ENCODE results near the gene DHRS3. TPM values are rescaled to one million over a fixed set of nuclear protein-coding genes. Genes with fewer than 3 reads are reported as not detected.

The DHRS3 gene
- total and polyA plus RNA-seq, 2 of the 13 experiments (the other 11 are each of a cell fraction or from before 2014, with no cell fraction given), result 48.5 to 90.5 TPM

GRCh38 chr1:12527564-12527963 is 90.4 kb downstream of the DHRS3 start:
- in situ Hi-C loops (cut with HindIII; ENCODE audit: extremely low pct_ligation_motif_present, low pct_unique_long_range_greater_than_20kb) (loop anchor here (5.0 to 10.0 kb wide), 3 partner anchors 50 to 123 kb away; partner anchors contain the start of gene DHRS3), intact Hi-C loops (cut with micrococcal nuclease; ENCODE audit: unreplicated experiment) (loop anchor here (5.0 to 10.0 kb wide), 2 partner anchors 95 to 213 kb away; no protein-coding TSS in a partner anchor)
- peak overlapping the region; percentile 76 for H3K27ac ChIP-seq (ENCODE audit: extremely low read length, insufficient read depth, low read length)
- ATAC-seq (peak; percentile 1; the same call in 1 of the 3 replicates), FAIRE-seq (no peak), DNase-seq (ENCODE audit: low spot score) (no peak)
- no peaks in the 10 kb centered on the region for H3K9me3 ChIP-seq (ENCODE audit: low read length)
- ChIA-PET POLR2A (interaction anchor here (1.0 to 9.3 kb wide), 13 partner anchors 9 to 188 kb away, joined by 3 to 220 read pairs (median 6); partner anchors contain the start of gene DHRS3), CTCF (ENCODE audit: low intra/inter-chr PET ratio, low total read pairs) (no interaction called here)
- BruUV-seq (replicated peaks), result no TSS peak
- H3K79me2 ChIP-seq (ENCODE audit: insufficient read depth, low read length), result no peaks in the 10 kb centered on the region
- peak overlapping the region in 1 of 3 experiments; percentile 45; a peak in 1 of 6 replicates for H3K4me3 ChIP-seq (replicated peaks in 1 of 3; ENCODE audit: insufficient read depth in 1 of 3, low read depth in 2 of 3, low read length in 3 of 3)
- peak overlapping the region; percentile 69 for H3K4me2 ChIP-seq (ENCODE audit: low read depth, low read length)
- no peaks in the 10 kb centered on the region for H3K36me3 ChIP-seq (replicated peaks in 1 of 2; ENCODE audit: control insufficient read depth in 1 of 2, insufficient read depth in 2 of 2, low read length in 2 of 2)
- no peaks in the 10 kb centered on the region for H4K20me1 ChIP-seq (ENCODE audit: insufficient read depth, low read length)
- 0 out of 2 replicates have a peak overlapping the region, but pooled peaks have one; percentile 37 for H3K9ac ChIP-seq (ENCODE audit: insufficient read depth, low read depth, low read length)
- 90% methylated on average over 12 of the region's 16 CpGs for WGBS (ENCODE audit: low lambda C conversion rate)
- no peaks in the 10 kb centered on the region for H3K27me3 ChIP-seq (ENCODE audit: control insufficient read depth in 1 of 2, insufficient read depth in 2 of 2, low read length in 2 of 2)
- H2AFZ ChIP-seq (ENCODE audit: low read length), result no peak overlapping the region
- peaks cover 97% of the 10 kb centered on the region for H3K4me1 ChIP-seq (ENCODE audit: insufficient read depth, low read length)
- no peak for TF ChIP-seq ZNF362 (CRISPR knock-in tag; IDR thresholded peaks at IDR 0.05; ENCODE audit: borderline replicate concordance)
- no peak for TF ChIP-seq ZNF431 (CRISPR knock-in tag; IDR thresholded peaks at IDR 0.05; ENCODE audit: borderline replicate concordance, low read depth)
- no peak for TF ChIP-seq PAX8 (CRISPR knock-in tag; IDR thresholded peaks at IDR 0.05; ENCODE audit: borderline replicate concordance)
- no peak for TF ChIP-seq CENPBD1 (CRISPR knock-in tag; IDR thresholded peaks at IDR 0.05; ENCODE audit: borderline replicate concordance, low read depth)
- no peak for TF ChIP-seq GZF1 (CRISPR knock-in tag; IDR thresholded peaks at IDR 0.05)
- TF ChIP-seq EP300 (IDR thresholded peaks at IDR 0.05; ENCODE audit: low read depth in 2 of 2, low read length in 2 of 2), result no peak
- no peak for TF ChIP-seq EP300 (CRISPR knock-in tag; IDR thresholded peaks at IDR 0.05; ENCODE audit: borderline replicate concordance)
- no peak for TF ChIP-seq ZEB1 (IDR thresholded peaks at IDR 0.05; ENCODE audit: insufficient replicate concordance, low read depth)
- no peak for TF ChIP-seq ELF3 (CRISPR knock-in tag; IDR thresholded peaks at IDR 0.05)
- no peak for TF ChIP-seq FOXP4 (CRISPR knock-in tag; IDR thresholded peaks at IDR 0.05)
- TF ChIP-seq ZNF749 (CRISPR knock-in tag; IDR thresholded peaks at IDR 0.05; ENCODE audit: borderline replicate concordance), result no peak
- TF ChIP-seq NR2F1 (CRISPR knock-in tag; IDR thresholded peaks at IDR 0.05), result no peak
- TF ChIP-seq, protein P1, sequence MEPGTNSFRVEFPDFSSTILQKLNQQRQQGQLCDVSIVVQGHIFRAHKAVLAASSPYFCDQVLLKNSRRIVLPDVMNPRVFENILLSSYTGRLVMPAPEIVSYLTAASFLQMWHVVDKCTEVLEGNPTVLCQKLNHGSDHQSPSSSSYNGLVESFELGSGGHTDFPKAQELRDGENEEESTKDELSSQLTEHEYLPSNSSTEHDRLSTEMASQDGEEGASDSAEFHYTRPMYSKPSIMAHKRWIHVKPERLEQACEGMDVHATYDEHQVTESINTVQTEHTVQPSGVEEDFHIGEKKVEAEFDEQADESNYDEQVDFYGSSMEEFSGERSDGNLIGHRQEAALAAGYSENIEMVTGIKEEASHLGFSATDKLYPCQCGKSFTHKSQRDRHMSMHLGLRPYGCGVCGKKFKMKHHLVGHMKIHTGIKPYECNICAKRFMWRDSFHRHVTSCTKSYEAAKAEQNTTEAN (CRISPR knock-in tag; conservative IDR thresholded peaks at IDR 0.05), result no peak
- TF ChIP-seq BCL6 (CRISPR knock-in tag; IDR thresholded peaks at IDR 0.05), result no peak
- TF ChIP-seq ZBTB38 (CRISPR knock-in tag; IDR thresholded peaks at IDR 0.05), result peak; percentile 100
- no peak for TF ChIP-seq ZNF512 (CRISPR knock-in tag; IDR thresholded peaks at IDR 0.05)
- TF ChIP-seq ZNF883 (CRISPR knock-in tag; IDR thresholded peaks at IDR 0.05; ENCODE audit: not compliant biosample characterization), result no peak
- TF ChIP-seq ZNF484 (CRISPR knock-in tag; IDR thresholded peaks at IDR 0.05; ENCODE audit: borderline replicate concordance, low read depth), result no peak
